Activated B cell treated with CpG ODN at 0.5 μM for 24 hours (primary cell): ENCODE measurements around the gene PHF13. TPM values are rescaled to one million over a fixed set of nuclear protein-coding genes. Genes with fewer than 3 reads are reported as not detected.
A peak's percentile ranks its signal among the peaks of the same experiment; 100 is the strongest.

ENCODE experiments used
- ATAC-seq: fragments of 200-7000 bp; cut with Tn5 transposase; one replicate; pipeline ENCODE4 v1.10.0; 2021; ENCODE audit warnings: low read depth, mild to moderate bottlenecking, moderate library complexity
- CTCF ChIA-PET: fragments of 350-600 bp; sonication (Branson Sonifier 250); formaldehyde crosslinking; loops from one replicate; lab custom pipeline; 2021; ENCODE audit warnings: antibody characterized with exemption; lab: Charles Lee
- POLR2A ChIA-PET: fragments of 350-600 bp; sonication (Branson Sonifier 250); formaldehyde crosslinking; loops from one replicate; lab custom pipeline; 2021; ENCODE audit warnings: antibody characterized with exemption; lab: Charles Lee
- DNase-seq: peaks from one replicate; pipeline ENCODE4 v3.0.0; 2022
- H3K27ac Mint-ChIP-seq: one replicate; pipeline ENCODE4 v1.8.0; 2020; ENCODE audit warnings: mixed read lengths
- H3K27me3 Mint-ChIP-seq: one replicate; pipeline ENCODE4 v1.8.0; 2021; ENCODE audit warnings: mixed read lengths
- H3K36me3 Mint-ChIP-seq: one replicate; pipeline ENCODE4 v1.8.0; 2021; ENCODE audit warnings: low read depth, mixed read lengths
- H3K4me1 Mint-ChIP-seq: one replicate; pipeline ENCODE4 v1.8.0; 2021; ENCODE audit warnings: mixed read lengths
- H3K4me3 Mint-ChIP-seq: one replicate; pipeline ENCODE4 v1.8.0; 2020; ENCODE audit warnings: mild to moderate bottlenecking, mixed read lengths
- H3K9me3 Mint-ChIP-seq: one replicate; pipeline ENCODE4 v1.8.0; 2020; ENCODE audit warnings: mixed read lengths
- CTCF ChIP-seq: fragments of 200-600 bp; IDR thresholded peaks from one replicate; pipeline ENCODE4 v1.8.0; 2022; ENCODE audit warnings: antibody characterized with exemption, mild to moderate bottlenecking
- intact Hi-C: fragments of 100-400 bp; cut with micrococcal nuclease; formaldehyde crosslinking; loops from one replicate; pipeline ENCODE4 v1.15.1; 2024
- total RNA-seq: library from RNA; stranded (reverse); gene quantifications from 2 replicates; pipeline ENCODE4 v1.2.3, GENCODE V29; 2022

The PHF13 gene
- 5.4 and 6.1 TPM in 2 replicates for total RNA-seq

- no peak for TF ChIP-seq CTCF
- intact Hi-C loops, result loop anchor here (1.0 to 10.0 kb wide), 9 partner anchors 10 to 1171 kb away; partner anchors contain the start of genes ACOT7, DNAJC11, NOL9 and PER3
- no peaks in the 10 kb centered on the region for H3K9me3 Mint-ChIP-seq
- ATAC-seq (peak; percentile 96), DNase-seq (peak; percentile 99)
- ChIA-PET CTCF (no interaction called here), POLR2A (interaction anchor here (0.7 to 4.3 kb wide), 6 partner anchors 10 to 171 kb away, joined by 3 to 64 read pairs (median 3); partner anchors contain the start of genes KLHL21, THAP3 and ZBTB48)
- peaks cover 15% of the 10 kb centered on the region for H3K4me1 Mint-ChIP-seq
- H3K27me3 Mint-ChIP-seq, result no peaks in the 10 kb centered on the region
- peak within 1 kb of the TSS; percentile 90 for H3K4me3 Mint-ChIP-seq
- H3K36me3 Mint-ChIP-seq, result no peaks in the 10 kb centered on the region
- peak within 1 kb of the TSS; percentile 83 for H3K27ac Mint-ChIP-seq
Observed at GRCh38 chr1:6613361-6614018, at the start of gene PHF13. Gene PHF13, plus strand, starts transcription at chr1:6613731. Its CDS starts 336 bp downstream, at chr1:6614067.

GRCh38 chr1:6569033-6569432 lies 44.5 kb upstream of the PHF13 start:
- H3K9me3 Mint-ChIP-seq, result no peaks in the 10 kb centered on the region
- peaks cover 9% of the 10 kb centered on the region for H3K27me3 Mint-ChIP-seq
- H3K36me3 Mint-ChIP-seq, result no peaks in the 10 kb centered on the region
- TF ChIP-seq CTCF, result no peak
- no peak for DNase-seq
- ATAC-seq, result no peak
- intact Hi-C loops, result no loop called here
- no peak overlapping the region for H3K27ac Mint-ChIP-seq
- no peak overlapping the region for H3K4me3 Mint-ChIP-seq
- ChIA-PET CTCF (interaction anchor here (0.5 kb wide), 1 partner anchor 16 kb away, joined by 3 read pairs; no protein-coding TSS in a partner anchor), POLR2A (interaction anchor here (0.6 kb wide), 1 partner anchor 11 kb away, joined by 3 read pairs; no protein-coding TSS in a partner anchor)
- H3K4me1 Mint-ChIP-seq, result no peaks in the 10 kb centered on the region

GRCh38 chr1:6570100-6570499 lies 43.4 kb upstream of the PHF13 start:
- POLR2A ChIA-PET, result no interaction called here
- CTCF ChIA-PET, result no interaction called here
- no peak overlapping the region for H3K4me3 Mint-ChIP-seq

GRCh38 chr1:6570987-6571386 lies 42.5 kb upstream of the PHF13 start:
- ATAC-seq (no peak), DNase-seq (no peak)
- Mint-ChIP-seq H3K27ac (no peak overlapping the region), H3K4me1 (no peaks in the 10 kb centered on the region), H3K27me3 (peaks cover 9% of the 10 kb centered on the region), H3K4me3 (no peak overlapping the region), H3K36me3 (no peaks in the 10 kb centered on the region), H3K9me3 (no peaks in the 10 kb centered on the region)
- POLR2A ChIA-PET, result interaction anchor here (0.6 kb wide), 1 partner anchor 75 kb away, joined by 3 read pairs; no protein-coding TSS in a partner anchor
- no peak for TF ChIP-seq CTCF
- CTCF ChIA-PET, result no interaction called here
- intact Hi-C loops, result no loop called here

More at GRCh38 chr1:6570100-6570499, 43.4 kb upstream of the PHF13 start:
- Mint-ChIP-seq H3K4me1 (no peaks in the 10 kb centered on the region), H3K36me3 (no peaks in the 10 kb centered on the region), H3K27ac (no peak overlapping the region), H3K27me3 (peaks cover 9% of the 10 kb centered on the region), H3K9me3 (no peaks in the 10 kb centered on the region)
- ATAC-seq (no peak), DNase-seq (no peak)
- intact Hi-C loops, result no loop called here
- TF ChIP-seq CTCF, result no peak

- no peak for DNase-seq
- POLR2A ChIA-PET, result no interaction called here
- Mint-ChIP-seq H3K4me1 (no peaks in the 10 kb centered on the region), H3K9me3 (no peaks in the 10 kb centered on the region), H3K4me3 (no peak overlapping the region), H3K36me3 (no peaks in the 10 kb centered on the region), H3K27me3 (peaks cover 9% of the 10 kb centered on the region), H3K27ac (no peak overlapping the region)
- CTCF ChIA-PET, result no interaction called here
- intact Hi-C loops, result no loop called here
- TF ChIP-seq CTCF, result no peak
- no peak for ATAC-seq
Observed at GRCh38 chr1:6572653-6573383, 40.7 kb upstream of the PHF13 start.
